NOMO-1 (cell line): Measurements from ENCODE around the gene CHD9.

ENCODE experiments used
- DNase-seq, 2 experiments: peaks; one replicate each; lab custom pipeline; 2025; ENCODE audit not compliant: unreplicated experiment in 2 of 2; lab: John Stamatoyannopoulos, UW

Gene CHD9

DNA sequence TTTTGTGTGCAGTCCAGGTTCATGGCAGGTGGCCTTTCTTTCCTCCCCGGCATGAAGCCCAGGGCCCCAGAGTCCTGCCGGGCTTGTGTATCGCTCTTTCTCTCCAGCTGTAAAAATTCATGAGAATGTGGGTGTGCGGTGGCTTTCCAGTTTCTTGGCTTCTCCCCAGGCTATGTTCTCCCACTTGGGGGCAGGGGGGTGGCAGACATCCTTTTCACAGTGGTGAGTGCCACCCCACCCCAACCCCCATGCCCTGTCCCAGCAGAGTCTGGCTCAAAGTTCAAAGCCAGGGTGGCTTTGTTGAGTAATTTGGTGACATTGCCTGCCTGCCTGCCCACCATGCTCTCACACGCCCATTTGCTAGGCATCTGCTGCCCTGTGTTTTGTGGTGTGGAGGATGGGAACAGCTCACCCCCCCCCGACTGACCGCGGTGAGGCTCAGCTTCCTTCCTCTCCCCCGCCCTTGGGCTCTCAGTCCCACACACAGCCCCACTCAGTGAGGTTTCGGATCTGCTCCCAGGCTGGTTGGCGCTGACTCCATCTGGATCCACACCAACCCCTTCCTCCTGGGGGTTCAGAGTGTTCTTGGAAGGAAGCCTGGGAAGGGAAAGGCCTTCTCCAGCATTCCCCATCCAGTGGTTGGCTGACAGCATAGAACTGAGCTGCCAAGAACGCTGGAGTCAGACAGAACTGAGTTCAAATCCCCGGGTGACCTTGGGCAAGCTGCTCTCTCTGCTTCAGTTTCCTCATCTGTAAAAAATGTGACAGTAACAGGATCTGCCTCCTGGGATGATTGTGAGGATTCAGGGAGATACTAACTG lies 36.0 kb downstream of the CHD9 start:
- peak; percentile 52 to 69 for DNase-seq

DNA sequence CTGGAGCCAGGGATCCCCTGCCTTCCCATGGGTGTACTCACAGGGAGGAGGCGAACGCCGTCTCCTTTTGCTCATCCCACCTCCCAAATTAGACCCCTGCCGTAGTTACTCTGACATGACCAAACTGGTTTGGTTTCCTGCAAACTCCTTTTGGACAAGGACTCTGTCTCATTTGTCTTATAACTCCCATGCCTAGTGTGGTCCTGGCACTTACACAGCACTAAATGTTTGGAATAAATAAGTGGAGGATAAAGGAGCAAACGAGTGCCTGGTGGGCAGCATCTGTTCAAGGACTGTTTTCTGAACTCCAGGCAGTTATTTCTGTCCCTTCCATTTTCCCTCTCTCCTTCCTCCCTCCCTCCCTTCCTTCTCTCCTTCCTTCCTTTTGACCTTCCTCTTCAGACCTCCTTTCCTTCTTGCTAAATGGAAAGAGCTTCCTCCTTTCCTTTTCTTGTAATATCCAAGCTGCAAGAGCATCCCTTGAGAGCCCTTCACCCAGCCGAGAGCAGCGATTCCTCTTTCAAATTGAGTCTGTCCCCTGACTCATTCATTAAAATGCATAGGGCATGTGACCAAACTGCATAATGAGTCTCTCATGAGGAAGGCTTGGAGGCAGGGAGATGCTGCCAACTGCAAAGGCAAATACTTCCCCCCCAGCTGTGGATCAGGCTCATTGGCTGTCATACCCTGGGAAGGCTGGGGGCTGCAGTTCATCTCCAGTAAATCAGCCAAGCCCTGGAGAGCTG lies 36.8 kb downstream of the CHD9 start:
- DNase-seq: peak; percentile 52 to 77

DNA sequence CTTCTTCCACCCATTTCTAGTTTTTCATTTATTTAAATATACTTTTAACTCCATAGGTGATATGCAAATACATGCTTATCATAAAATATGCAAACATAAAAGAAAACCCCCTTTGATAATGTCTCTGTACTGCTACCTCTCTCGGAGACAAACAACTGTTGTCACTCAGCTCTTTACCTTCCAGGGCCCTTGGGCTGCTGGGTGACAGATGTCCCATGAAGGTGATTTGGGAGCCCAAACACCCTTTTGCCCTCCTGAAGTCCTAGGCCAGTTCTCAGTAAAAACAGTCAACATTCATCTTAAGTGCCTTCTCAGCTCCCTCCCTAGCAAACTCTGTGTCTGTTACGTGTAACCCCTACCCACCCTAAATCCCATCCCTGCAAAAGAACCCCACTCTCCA lies 37.5 kb downstream of the CHD9 start:
- no peak for DNase-seq

DNA sequence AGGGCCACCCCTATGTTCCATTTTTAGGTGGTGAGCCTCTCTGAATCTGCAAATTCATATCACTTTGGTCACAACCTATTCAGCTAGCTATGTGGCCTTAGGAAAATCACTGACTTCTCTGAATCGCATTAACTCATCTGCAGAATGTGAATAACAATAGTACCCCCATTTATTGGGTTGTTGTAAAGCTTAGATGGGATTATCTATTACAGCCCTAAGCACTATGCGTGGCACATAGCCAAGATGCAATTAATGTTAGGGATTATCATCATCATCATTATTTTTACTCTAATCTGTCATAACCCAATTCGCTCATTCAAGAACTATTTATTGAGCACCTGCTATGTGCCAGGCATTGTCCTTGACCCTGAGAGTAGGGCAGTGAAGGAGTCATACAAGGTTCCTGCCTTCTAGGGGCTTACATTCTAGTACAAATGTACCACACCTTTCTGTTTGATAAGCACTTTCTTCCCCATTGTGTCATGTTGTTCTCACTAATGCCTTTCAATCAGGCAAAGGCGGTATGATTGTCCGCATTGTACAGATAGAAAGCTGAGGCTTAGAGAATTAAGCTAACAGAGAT lies 38.5 kb downstream of the CHD9 start:
- no peak for DNase-seq

DNA sequence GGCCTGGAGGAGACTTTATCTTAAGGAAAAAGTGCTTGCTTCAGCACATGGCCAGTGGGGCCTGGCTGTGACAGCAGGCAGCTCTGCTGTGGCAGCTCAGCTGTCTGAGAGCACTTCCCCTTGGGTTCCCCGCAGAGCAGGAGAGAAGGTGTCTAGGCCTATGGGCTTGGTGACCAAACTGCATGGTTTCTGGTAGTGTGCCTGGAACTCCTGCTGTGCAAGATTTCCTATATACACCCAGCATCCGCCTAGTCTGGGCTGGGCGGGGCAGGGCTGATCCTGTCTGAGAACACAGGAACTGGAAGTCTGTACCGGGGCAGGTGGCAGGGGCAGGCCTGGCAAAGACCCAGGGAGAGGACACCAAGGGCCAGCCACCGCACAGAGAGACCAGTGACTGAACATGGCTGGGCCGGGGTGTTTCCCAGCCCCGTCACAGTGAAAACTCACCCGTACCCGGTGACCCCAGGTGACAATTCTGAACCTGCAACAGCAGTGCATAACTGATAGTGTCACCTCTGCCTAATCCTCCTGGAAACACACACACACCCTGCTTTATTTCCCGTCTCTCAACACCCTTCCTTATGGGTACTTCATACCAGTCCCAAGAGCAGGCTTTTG lies 39.3 kb downstream of the CHD9 start:
- DNase-seq: peak; percentile 39 to 41

DNA sequence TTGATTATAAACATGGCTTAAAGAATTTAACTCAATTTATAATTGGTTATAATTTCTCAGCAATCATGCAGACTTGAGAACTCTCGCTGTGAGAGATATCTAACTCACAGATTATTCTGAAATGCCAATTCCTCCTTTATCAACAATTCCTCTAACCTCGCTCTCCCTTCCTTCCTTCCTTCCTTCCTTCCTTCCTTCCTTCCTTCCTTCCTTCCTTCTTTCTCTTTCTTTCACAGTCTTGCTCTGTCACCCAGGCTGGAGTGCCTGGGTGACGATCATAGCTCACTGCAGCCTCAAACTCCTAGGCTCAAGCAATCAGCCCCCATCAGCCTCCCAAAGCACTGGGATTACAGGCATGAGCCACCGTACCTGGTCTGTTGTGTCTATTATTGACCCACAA lies 42.4 kb downstream of the CHD9 start:
- no peak for DNase-seq

DNA sequence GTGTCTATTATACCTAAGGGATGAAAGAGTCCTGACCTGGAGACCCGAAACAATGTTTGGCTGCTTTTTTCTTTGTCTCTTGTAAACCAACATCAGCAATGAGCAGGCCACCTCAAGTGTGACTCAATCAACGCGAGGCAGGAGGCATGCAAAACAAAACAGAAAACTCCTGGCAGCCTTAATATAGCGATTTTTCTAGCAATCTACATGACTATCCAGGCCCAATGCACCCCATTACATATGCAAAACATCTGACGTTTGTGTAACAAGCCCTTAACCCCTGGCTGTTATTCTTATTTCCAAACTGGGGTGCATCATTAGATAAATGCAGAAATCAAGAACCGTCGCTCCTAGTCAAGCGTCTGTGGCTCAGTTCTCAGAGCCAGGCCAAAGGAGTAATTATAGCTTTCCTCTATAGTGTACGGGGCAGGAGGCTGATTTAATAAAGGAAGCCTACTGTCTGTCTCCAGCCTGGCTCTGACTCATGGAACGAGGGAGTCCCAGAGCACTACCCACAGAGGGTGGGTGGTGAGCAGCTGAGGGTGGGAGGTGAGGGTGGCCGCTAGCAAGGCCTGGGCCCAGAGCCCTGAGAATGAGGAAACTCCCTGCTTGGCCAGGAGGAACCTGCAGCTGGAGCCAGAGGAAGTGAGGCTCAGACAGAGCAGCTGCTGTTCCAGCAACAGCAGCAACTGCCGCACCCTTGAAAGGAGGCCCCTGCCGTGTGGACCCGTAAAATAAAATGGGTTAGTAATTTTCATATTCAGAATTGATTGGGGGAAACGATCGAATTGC lies 43.9 kb downstream of the CHD9 start:
- DNase-seq: peak; percentile 85

DNA sequence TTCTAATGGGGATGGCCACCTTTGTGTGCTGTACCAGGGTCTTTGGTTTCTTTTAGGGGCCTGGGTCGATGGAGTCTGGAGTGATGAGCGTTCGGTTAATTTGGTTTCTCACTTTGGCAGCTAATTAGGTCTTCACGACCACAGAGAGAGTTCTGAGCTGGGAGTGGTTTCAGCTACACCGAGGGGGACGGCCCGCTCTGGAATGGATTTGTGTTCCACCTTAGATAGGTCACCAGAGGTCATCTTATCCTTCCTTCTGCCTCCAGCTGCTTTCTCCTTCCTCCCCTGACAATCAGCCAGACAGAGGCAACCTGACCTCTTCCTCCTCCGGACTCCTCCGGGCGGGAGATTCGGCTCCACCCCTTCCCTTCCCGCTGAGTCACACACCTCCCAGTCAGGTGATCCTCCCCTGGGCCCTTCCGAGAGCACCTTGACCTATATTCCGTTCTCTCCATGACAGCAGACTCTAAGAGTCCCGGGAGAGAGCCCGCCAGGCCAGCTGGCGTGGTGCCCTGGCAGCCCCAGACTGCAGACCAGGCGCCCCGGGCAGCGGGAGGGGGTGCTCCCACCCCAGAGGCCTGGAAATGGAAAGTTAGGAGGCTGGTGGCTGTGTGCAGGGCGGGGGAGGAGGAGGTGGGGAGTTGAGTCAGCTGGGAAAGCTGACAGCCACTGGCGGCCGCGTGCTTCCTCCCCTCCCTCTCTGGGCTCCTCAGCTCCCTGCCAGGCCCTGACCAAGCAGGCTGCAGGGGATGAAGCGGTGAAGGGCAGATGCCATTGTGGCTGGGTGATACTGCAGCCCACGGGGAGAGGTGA lies 44.7 kb downstream of the CHD9 start:
- peak; percentile 51 to 61 for DNase-seq

DNA sequence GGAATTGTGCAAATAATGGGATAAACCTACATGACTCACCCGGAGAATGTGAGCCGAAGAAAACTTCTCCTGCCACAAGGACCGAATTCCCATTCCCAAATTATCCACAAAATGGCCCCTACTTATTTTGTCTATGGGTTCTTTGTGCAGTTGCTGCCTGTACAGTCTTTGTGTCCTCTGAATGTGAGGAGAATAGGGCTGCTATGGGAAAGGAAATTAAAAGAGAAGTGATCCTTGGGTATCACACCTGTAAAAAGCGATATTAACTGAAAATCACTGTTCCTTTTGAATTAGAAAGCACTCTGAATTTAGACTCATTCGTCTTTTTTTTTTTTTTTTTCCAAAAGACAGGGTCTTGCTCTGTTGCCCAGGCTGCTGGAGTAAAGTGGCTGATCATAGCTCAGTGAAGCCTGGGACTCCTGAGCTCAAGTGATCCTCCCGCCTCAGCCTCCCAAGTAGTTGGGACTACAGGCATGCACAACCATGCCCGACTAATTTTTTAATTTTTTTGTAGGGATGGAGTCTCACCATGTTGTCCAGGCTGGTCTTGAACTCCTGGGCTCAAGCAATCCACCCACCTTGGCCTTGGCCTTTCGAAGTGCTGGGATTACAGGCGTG lies 45.4 kb downstream of the CHD9 start:
- DNase-seq: no peak

DNA sequence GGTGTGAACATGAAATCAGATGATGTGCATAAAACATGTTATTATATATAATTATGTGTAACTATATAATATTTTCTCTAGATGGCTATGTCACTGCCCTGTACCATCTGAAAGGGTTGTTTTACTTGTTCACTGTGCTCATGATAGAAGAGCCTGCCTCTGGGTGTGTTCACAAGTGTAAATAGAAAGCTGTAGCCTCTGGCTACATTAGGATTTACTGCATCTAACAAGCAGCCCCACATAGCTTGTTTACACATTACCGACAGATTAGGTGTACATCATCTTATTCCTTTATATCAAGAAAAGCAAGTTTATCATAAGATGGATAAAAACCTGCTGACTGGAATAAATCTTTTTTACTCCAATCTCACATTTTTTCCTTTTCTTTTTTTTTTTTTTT lies 46.1 kb downstream of the CHD9 start:
- no peak for DNase-seq

DNA sequence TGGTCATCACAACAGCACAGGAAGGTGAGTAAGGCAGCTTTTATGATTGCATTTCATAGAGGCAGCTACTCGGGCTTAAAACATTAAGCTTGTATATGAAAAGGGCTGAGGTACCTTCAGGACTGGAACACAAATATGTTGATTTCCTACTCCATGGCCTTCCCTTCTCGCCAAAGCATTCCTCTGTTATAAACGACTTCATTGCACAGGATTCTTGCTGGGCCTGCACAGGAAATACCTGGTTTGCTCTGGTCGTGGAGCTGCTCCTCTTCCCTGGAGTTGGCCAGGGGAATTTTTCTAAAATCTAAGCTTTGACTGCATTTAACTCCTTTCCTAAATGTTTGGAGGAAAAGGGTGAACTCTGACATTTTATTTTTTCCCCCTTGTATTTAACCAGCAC lies 49.0 kb downstream of the CHD9 start:
- DNase-seq: no peak

DNA sequence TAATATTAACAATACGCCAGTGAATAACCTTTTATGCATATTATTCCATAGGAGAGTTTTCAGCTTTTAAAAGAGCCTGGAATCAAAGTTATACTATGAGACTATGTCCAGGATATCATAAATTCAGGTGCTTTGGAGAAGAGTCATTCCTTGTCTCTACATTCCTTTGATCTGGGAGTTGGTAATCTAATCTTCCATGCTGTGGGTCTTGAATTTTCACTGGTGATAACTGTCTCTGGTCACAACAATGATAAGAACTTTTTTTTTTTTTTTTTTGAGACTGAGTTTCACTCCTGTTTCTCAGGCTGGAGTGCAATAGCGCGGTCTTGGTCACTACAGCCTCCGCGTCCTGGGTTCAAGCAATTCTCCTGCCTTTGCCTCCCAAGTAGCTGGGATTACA lies 50.8 kb downstream of the CHD9 start:
- DNase-seq: no peak

DNA sequence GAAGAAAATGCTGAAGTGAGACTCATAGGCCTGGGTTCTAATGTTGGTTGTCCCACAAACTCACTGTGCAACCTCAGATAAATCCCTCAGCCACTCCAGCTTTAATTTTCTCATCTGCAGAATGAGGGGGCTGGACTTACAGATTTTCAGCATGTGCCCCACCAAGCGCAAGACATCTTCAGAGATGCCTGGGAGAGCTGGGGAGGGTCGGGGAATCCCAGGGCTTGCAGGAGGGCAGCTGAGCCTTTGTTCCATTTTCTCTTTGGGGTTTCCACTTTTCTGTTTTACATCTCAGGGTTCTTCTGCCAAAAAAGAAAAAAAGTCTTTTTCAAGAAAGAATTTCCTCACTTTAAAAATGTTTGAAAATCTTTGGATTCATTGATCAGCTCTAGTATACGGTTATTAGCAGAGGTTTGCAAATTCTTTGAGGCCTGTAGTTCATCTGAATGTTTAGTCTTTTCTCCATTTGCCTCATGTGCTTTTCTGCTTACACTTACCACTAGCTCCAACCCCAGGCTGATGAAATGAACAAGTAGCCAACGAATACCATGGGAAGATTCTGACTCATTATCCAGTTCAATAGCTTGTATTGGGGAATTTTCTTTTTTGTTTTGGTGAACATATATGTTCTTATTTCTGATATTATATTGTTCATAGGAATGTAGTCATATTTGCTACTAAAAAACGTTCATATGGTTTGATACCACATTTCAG lies 56.4 kb downstream of the CHD9 start:
- no peak for DNase-seq

DNA sequence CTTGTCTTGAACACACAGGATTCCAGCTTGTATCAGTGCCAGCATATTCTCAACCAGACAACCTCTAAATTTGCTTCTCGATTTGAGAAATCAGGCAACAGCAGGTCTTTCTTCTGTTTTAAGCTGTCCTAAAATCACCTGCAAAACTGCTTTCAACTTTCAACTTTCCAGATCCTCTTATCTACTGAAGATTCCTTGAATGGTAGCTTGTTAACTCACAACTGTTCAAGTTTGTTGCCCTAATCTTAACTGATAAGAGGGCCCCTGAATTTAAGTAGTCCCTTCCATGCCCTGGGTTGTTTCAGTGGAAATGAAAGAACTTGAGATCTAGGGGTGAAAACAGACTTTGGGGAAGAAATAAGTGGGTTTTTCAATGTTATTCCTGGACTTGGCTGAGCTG lies 57.2 kb downstream of the CHD9 start:
- DNase-seq: no peak

DNA sequence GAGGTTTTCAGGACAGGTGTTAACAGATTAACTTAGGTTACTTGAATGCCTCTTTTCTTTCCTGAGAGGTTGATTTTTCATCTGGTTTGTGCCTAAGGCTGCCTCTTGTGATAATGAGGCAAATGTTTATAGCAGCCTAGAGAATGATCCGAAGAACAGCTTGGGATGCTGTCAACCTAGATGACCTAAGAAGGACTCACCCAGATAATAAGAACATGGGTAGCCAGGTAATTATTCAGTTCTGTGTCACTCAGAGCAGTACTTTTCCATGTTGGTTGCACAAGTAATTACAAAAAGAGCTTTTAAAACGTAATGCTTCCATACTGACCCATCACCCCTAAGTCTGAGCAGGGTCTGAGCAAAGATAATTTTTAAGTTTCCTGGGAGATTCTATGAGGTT lies 60.3 kb downstream of the CHD9 start:
- DNase-seq: no peak

DNA sequence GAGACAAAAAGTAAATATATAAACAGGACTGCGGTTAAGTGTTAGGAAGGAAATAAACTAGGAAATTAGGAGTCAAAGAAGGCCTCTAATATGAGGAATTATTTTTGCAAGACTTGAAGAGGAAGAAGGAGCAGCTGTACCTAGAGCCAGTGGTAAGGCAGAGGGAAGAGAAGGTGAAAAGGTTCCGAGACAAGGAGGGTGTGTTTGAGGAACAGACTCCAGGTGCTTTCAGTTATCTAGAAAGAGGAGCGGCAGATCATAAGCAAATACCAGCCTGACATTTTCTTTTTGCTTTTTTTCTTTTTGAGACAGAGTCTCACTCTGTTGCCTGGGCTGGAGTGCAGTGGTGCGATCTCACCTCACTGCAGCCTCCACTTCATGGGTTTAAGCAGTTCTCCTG lies 61.0 kb downstream of the CHD9 start:
- no peak for DNase-seq

DNA sequence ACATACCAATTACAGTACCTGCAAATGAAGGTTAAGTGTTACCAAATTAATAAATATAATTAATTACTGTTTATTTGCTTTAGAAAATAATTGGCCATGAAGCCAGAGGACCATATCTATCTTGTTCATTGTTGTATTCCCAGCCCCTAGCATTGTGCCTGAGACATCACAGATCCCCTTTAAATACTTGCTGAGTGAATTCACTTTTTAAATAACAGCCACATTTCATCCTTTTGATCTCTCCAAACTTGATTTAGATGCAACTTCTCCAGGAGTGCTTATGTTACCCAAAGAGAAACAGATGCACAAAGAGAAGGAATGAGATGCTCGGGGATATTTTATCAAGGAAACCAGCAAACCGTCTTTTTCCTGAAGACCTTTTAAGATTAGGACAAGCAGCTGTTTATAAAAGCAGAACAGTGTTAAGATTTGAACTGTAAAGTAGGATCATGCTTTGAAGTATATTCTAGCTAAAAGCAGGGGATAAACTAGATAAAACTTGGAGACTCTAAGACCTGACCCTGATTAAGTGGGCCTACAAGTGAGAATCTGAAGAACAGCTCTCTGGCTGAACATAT lies 66.3 kb downstream of the CHD9 start:
- no peak for DNase-seq

DNA sequence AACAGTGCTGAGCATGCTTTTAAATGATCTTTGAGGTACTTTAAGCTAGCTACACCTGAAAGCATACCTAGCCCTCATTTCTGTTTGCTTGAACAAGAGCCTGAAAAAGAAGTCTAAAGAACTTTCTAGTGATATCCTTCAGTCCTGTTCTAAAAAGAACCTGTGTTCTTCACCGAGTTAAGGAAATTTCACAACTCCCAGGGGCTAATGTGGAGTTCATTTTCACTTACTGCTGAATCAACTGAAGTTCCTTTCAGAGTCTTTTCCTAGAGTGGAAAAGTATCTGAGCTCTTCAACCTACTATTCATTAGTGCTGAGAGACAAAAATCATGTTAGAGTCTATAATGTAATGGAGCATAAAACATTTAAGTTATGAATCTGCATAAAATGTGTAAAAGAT lies 66.9 kb downstream of the CHD9 start:
- DNase-seq: peak in 1 of 2 experiments; percentile 4
